Body of pancreas (tissue), 4 donors: ENCODE results near the gene ZBTB12. TPM values are rescaled to one million over a fixed set of nuclear protein-coding genes. Genes with fewer than 3 reads are reported as not detected.

ENCODE experiments used
- ATAC-seq: fragments of 150-250 bp; one replicate; pipeline ENCODE4 v1.9.1; 2016
- DNase-seq, 4 donors: peaks; one replicate each; pipeline ENCODE4 v3.0.0-alpha.2; 2019
- H3K27ac ChIP-seq, 4 donors: fragments of 200-600 bp; sonication (generic); 1 replicate in 3 of 4; 2 replicates in 1 of 4; pipeline versions ENCODE4 v1.5.1 to v1.6.1; 2016 to 2019; ENCODE audit warnings: mild to moderate bottlenecking in 1 of 4, mixed read lengths in 1 of 4, moderate library complexity in 1 of 4
- H3K27me3 ChIP-seq, 2 donors: fragments of 200-600 bp; sonication (generic); one replicate each; pipeline ENCODE4 v1.6.0; 2016; ENCODE audit warnings: mild to moderate bottlenecking in 1 of 2
- H3K36me3 ChIP-seq, 2 donors: fragments of 200-600 bp; sonication (generic); replicated peaks in 1 of 2; 2 replicates each; pipeline ENCODE4 v1.5.1; 2016; ENCODE audit warnings: low read depth in 2 of 2; ENCODE audit not compliant: insufficient read depth in 1 of 2
- H3K4me1 ChIP-seq: fragments of 200-600 bp; sonication (generic); one replicate; pipeline ENCODE4 v1.6.0; 2016
- H3K4me3 ChIP-seq, 2 donors: fragments of 200-600 bp; sonication (generic); 1 replicate in 1 of 2; 2 replicates in 1 of 2; pipeline ENCODE4 v1.5.1; 2016 to 2019
- H3K9me3 ChIP-seq, 3 donors: fragments of 200-600 bp; sonication (generic); 1 replicate in 2 of 3; 2 replicates in 1 of 3; pipeline ENCODE4 v1.5.1; 2016
- POLR2A ChIP-seq, 3 donors: fragments of 450-650 bp; IDR thresholded peaks; one replicate each; pipeline ENCODE4 v1.6.1; 2016; ENCODE audit warnings: antibody characterized with exemption in 3 of 3, mild to moderate bottlenecking in 2 of 3
- WGBS, 2 donors: methylation state at CpG; one replicate each; pipeline ENCODE4 v1.1.5; 2017; 5-methylcytosine and 5-hydroxymethylcytosine counted together
- intact Hi-C: fragments of 100-400 bp; cut with DNase I; formaldehyde crosslinking; loops from one replicate; pipeline ENCODE4 v1.15.1; 2023
- total RNA-seq, 2 donors: library from RNA; depleted of rRNA; stranded (reverse); fragments of >200 nt; gene quantifications; one replicate each; pipeline ENCODE4 v1.1.0, GENCODE V29; 2016
- TF ChIP-seq, protein P1 (sequence below), 7 experiments: fragments of 450-650 bp in 4 of 7; fragments of 200-600 bp in 3 of 7; sonication (generic) in 3 of 7; IDR thresholded peaks; one replicate each; pipeline ENCODE4 v1.5.1; 2016 to 2019; ENCODE audit warnings: antibody characterized with exemption in 7 of 7

Gene ZBTB12
- total RNA-seq, 2 donors from 2014 or later: 2.1 TPM; not detected in 1

DNA sequence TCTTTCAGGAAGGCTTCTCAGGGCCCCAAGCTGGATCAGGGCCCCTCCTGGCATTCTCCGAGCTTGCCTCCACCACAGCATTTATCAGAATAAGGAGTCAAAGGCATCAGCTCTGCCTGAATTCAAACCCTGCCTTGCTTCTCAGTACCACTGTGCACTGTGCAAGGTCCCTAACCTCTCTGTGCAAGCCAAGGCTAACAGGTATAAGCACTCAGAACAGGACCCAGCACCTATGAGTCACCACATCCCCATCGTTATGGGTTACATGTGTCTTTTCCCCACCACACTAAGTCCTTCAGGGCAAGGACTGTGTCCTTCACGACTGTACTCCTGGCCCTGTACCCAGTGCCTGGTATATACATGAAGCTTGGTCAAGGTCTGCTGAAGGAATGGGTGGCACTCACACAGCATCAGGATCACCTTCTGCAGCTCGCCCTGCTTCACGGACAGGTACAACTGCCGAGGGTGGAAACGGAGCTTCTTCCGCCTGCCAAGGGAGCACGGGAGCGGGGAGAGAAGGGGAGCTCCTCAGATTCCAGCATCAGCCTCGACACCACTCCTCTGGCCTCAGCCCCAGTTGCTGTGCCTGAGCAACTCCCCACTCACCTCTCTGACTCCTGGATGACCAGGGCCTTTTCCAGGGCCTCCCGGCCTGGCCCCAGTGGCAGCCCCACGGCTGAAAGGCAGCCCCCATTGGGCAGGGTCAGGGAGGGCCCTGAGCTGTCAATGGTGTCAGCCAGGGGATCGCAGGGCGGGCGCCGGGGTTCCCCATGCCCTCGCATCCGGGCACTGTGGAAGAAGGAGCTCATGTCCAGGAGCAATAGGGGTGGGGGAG is 14.5 kb downstream of the ZBTB12 start:
- Histone ChIP-seq H3K4me1 (no peaks in the 10 kb centered on the region), H3K27ac (no peak overlapping the region), H3K4me3 (no peak overlapping the region), H3K9me3 (no peaks in the 10 kb centered on the region), H3K36me3 (peaks cover 7 to 30% of the 10 kb centered on the region in 2 donors), H3K27me3 (no peaks in the 10 kb centered on the region)
- intact Hi-C loops: no loop called here
- WGBS, 2 donors: 84 to 91% methylated on average over 11 to 17 of the region's 19 CpGs
- TF ChIP-seq, protein P1, sequence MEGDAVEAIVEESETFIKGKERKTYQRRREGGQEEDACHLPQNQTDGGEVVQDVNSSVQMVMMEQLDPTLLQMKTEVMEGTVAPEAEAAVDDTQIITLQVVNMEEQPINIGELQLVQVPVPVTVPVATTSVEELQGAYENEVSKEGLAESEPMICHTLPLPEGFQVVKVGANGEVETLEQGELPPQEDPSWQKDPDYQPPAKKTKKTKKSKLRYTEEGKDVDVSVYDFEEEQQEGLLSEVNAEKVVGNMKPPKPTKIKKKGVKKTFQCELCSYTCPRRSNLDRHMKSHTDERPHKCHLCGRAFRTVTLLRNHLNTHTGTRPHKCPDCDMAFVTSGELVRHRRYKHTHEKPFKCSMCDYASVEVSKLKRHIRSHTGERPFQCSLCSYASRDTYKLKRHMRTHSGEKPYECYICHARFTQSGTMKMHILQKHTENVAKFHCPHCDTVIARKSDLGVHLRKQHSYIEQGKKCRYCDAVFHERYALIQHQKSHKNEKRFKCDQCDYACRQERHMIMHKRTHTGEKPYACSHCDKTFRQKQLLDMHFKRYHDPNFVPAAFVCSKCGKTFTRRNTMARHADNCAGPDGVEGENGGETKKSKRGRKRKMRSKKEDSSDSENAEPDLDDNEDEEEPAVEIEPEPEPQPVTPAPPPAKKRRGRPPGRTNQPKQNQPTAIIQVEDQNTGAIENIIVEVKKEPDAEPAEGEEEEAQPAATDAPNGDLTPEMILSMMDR (IDR thresholded peaks at IDR 0.05): no peak
- TF ChIP-seq POLR2A (IDR thresholded peaks at IDR 0.05): no peak
- ATAC-seq: no peak
- no peak for DNase-seq

DNA sequence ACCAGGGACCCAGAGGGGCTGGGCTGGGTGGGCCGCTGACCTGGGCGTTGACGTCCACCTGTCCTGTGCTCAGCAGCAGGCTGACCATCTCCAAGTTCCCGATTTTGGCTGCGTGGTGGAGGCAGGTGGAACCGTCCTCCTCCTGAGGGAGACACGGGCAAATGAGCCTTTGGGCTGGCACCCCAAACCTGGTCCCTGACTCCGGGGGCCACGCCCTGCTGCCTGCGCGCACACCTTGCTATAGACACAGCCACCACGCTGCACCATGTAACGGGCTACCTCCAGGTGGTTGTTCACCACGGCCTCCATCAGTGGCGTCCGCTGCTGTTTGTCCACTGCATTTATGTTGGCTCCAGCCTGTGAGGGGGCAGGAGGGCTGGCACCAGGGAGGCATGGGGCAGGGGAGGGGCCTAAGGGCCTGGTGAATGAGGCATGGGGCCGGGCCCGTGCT is 15.3 kb downstream of the ZBTB12 start:
- Histone ChIP-seq H3K4me1 (no peaks in the 10 kb centered on the region), H3K36me3 (peaks cover 7 to 32% of the 10 kb centered on the region in 2 donors), H3K9me3 (no peaks in the 10 kb centered on the region), H3K4me3 (no peak overlapping the region), H3K27me3 (no peaks in the 10 kb centered on the region), H3K27ac (no peak overlapping the region)
- ATAC-seq (no peak), DNase-seq (no peak)
- intact Hi-C loops: no loop called here
- TF ChIP-seq, protein P1 (IDR thresholded peaks at IDR 0.05): no peak
- TF ChIP-seq POLR2A (IDR thresholded peaks at IDR 0.05): no peak
- 87% methylated on average over 8 to 16 of the region's 18 CpGs for WGBS, 2 donors

DNA sequence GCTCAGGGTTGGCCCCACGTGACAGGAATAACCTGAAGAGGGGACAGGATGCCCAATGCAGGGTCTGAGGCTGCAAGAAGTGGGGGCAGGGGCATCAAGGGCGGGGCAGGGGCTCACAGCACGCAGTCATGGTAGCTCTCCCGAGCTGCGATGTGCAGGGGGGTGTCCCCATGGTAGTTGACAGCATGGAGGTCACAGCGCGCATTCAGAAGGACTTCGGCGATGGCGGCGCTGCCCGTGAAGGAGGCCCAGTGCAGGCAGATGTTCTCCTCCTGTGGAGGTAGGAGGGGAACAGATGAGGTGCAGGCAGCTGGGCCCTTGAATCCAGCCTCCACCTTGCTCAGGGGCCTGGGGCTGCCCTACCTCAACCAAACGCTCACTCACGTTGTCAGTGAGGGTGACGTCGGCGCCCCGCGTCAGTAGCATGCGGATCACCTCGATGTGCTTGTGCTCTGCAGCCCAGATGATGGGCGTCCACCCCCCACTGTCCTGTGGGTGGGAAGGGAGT is 17.3 kb downstream of the ZBTB12 start:
- 80 to 93% methylated on average over 3 to 21 of the region's 22 CpGs for WGBS, 2 donors
- Histone ChIP-seq H3K36me3 (peaks cover 7 to 43% of the 10 kb centered on the region in 2 donors), H3K4me3 (no peak overlapping the region), H3K9me3 (no peaks in the 10 kb centered on the region), H3K4me1 (no peaks in the 10 kb centered on the region), H3K27me3 (no peaks in the 10 kb centered on the region), H3K27ac (no peak overlapping the region)
- no peak for DNase-seq
- intact Hi-C loops: no loop called here
- TF ChIP-seq, protein P1 (IDR thresholded peaks at IDR 0.05): no peak
- TF ChIP-seq POLR2A (IDR thresholded peaks at IDR 0.05): no peak
- ATAC-seq: no peak

DNA sequence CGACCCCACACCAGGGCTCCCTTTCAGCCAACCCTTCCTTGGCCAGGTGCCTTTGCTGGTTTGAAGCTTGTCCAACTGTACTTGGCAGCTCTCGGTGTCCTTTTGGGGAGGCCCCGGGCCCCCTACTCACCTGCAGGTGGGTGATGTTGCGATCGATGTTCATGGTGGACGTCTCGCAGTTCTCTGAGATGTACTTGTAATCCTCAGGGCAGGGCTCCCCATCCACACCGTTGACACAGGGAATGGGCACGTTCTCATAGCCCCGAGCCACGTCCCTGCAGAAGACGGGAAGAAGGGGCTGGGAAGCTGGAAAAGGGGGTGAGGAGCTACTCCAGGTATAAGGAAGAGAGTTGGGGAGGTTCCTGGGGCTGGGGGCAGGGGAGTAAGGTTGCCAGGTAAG is 18.2 kb downstream of the ZBTB12 start:
- intact Hi-C loops: no loop called here
- WGBS, 2 donors: 85 to 89% methylated on average over 12 of the region's 12 CpGs

More for the DNA sequence above, 18.2 kb downstream of the ZBTB12 start:
- no peak for TF ChIP-seq POLR2A (IDR thresholded peaks at IDR 0.05)
- TF ChIP-seq, protein P1 (IDR thresholded peaks at IDR 0.05): no peak
- peaks cover 7 to 44% of the 10 kb centered on the region in 2 donors for H3K36me3 ChIP-seq
- no peak overlapping the region for H3K27ac ChIP-seq
- no peaks in the 10 kb centered on the region for H3K9me3 ChIP-seq
- peaks cover under 1% of the 10 kb centered on the region for H3K4me1 ChIP-seq
- ATAC-seq (no peak), DNase-seq (no peak)
- no peak overlapping the region for H3K4me3 ChIP-seq
- H3K27me3 ChIP-seq: no peaks in the 10 kb centered on the region
